GM23248 (cell line): Measurements from ENCODE around the gene PTPRD. TPM values are rescaled to one million over a fixed set of nuclear protein-coding genes. Genes with fewer than 3 reads are reported as not detected.
"Not testable (repeated sequence)": the region's sequence is repeated elsewhere in the genome, so short reads cannot be mapped to it uniquely, and the experiment has no call there.

Experiments
- DNase-seq: peaks from one replicate; pipeline ENCODE4 v3.0.0-alpha.2; 2015
- H2AFZ ChIP-seq: fragments of 200-600 bp; sonication (generic); 2 replicates; pipeline ENCODE4 v1.6.1; 2016; ENCODE audit warnings: antibody characterized with exemption
- H3F3A ChIP-seq: fragments of 200-600 bp; sonication (generic); 2 replicates; pipeline ENCODE4 v1.6.1; 2016; ENCODE audit warnings: mild to moderate bottlenecking, antibody characterized with exemption, mixed run types; ENCODE audit not compliant: insufficient read depth
- H3K27ac ChIP-seq: fragments of 200-600 bp; sonication (generic); 2 replicates; pipeline ENCODE4 v1.5.1; 2016; ENCODE audit warnings: mild to moderate bottlenecking
- H3K27me3 ChIP-seq: fragments of 200-600 bp; sonication (generic); replicated peaks from 2 replicates; pipeline ENCODE4 v1.6.1; 2016; ENCODE audit warnings: mild to moderate bottlenecking; ENCODE audit not compliant: insufficient read depth
- H3K36me3 ChIP-seq: fragments of 200-600 bp; sonication (generic); 2 replicates; pipeline ENCODE4 v1.6.1; 2016; ENCODE audit warnings: low read depth, mild to moderate bottlenecking
- H3K4me1 ChIP-seq: fragments of 200-600 bp; sonication (generic); 2 replicates; pipeline ENCODE4 v1.6.1; 2016; ENCODE audit warnings: mild to moderate bottlenecking; ENCODE audit not compliant: insufficient read depth
- H3K4me2 ChIP-seq: fragments of 200-600 bp; sonication (generic); one replicate; pipeline ENCODE4 v1.6.1; 2016; ENCODE audit warnings: mild to moderate bottlenecking; ENCODE audit not compliant: unreplicated experiment
- H3K4me3 ChIP-seq: fragments of 200-600 bp; sonication (generic); 2 replicates; pipeline ENCODE4 v1.5.1; 2016; ENCODE audit warnings: mild to moderate bottlenecking
- H3K79me2 ChIP-seq: fragments of 200-600 bp; sonication (generic); 2 replicates; pipeline ENCODE4 v1.6.1; 2016; ENCODE audit warnings: mild to moderate bottlenecking; ENCODE audit not compliant: insufficient read depth
- H3K9ac ChIP-seq: fragments of 200-600 bp; sonication (generic); 2 replicates; pipeline ENCODE4 v1.6.1; 2016; ENCODE audit warnings: mild to moderate bottlenecking
- H3K9me2 ChIP-seq: fragments of 200-600 bp; sonication (generic); 2 replicates; pipeline ENCODE4 v1.6.1; 2016; ENCODE audit warnings: mixed run types, mild to moderate bottlenecking, moderate library complexity; ENCODE audit not compliant: insufficient read depth
- H3K9me3 ChIP-seq: fragments of 200-600 bp; sonication (generic); one replicate; pipeline ENCODE4 v1.6.1; 2017; ENCODE audit warnings: low read depth
- H4K20me1 ChIP-seq: fragments of 200-600 bp; sonication (generic); 2 replicates; pipeline ENCODE4 v1.6.0; 2016; ENCODE audit not compliant: insufficient read depth
- EZH2 ChIP-seq: fragments of 200-600 bp; sonication (generic); IDR thresholded peaks from 2 replicates; pipeline ENCODE4 v1.6.1; 2018; ENCODE audit warnings: antibody characterized with exemption, mild to moderate bottlenecking; ENCODE audit not compliant: insufficient read depth, poor library complexity, severe bottlenecking
- EZH2phosphoT487 ChIP-seq: fragments of 200-600 bp; sonication (generic); IDR thresholded peaks from 2 replicates; pipeline ENCODE4 v1.6.1; 2018; ENCODE audit warnings: antibody characterized with exemption, moderate library complexity, mild to moderate bottlenecking, low read depth; ENCODE audit not compliant: insufficient read depth
- WGBS, 2 experiments: methylation state at CpG; one replicate each; pipeline ENCODE4 v1.1.6; 2015 to 2017; ENCODE audit warnings: low lambda C conversion rate in 2 of 2, low coverage in 1 of 2; ENCODE audit errors: missing lambda C conversion rate in 2 of 2; 5-methylcytosine and 5-hydroxymethylcytosine counted together
- in situ Hi-C: fragments of 300-500 bp; cut with MboI; formaldehyde crosslinking; loops from 2 replicates; pipeline ENCODE4 v1.15.0; 2020
- polyA plus RNA-seq: library from polyadenylated mRNA; unstranded; fragments of >200 nt; fragmentation: Nextera tagmentation; extraction: Ambion mirVana; gene quantifications from 2 replicates; pipeline ENCODE4 v1.2.1, GENCODE V29; 2016
- total RNA-seq: library from RNA; depleted of rRNA; stranded (reverse); fragments of >200 nt; shearing (Covaris generic); gene quantifications from 2 replicates; pipeline ENCODE4 v1.2.3, GENCODE V29; 2014

Gene PTPRD
- total and polyA plus RNA-seq, 2 experiments from 2014 or later: 0.05 TPM; not detected in 1

GRCh38 chr9:10488937-10489336 is 123.9 kb downstream of the PTPRD start:
- no peak overlapping the region for H3K9ac ChIP-seq
- H3K27me3 ChIP-seq: no peaks in the 10 kb centered on the region
- H4K20me1 ChIP-seq: no peaks in the 10 kb centered on the region
- H3K27ac ChIP-seq: no peak overlapping the region
- WGBS, 2 experiments: 20 to 25% methylated on average over 4 of the region's 4 CpGs
- no peak overlapping the region for H2AFZ ChIP-seq
- TF ChIP-seq EZH2phosphoT487 (no peak), EZH2 (no peak)
- no peaks in the 10 kb centered on the region for H3K79me2 ChIP-seq
- H3K9me2 ChIP-seq: no peaks in the 10 kb centered on the region
- in situ Hi-C loops: no loop called here
- DNase-seq: no peak
- H3K9me3 ChIP-seq: no peaks in the 10 kb centered on the region
- H3K4me2 ChIP-seq: no peak overlapping the region
- H3K4me3 ChIP-seq: no peak overlapping the region
- H3K4me1 ChIP-seq: no peaks in the 10 kb centered on the region
- H3K36me3 ChIP-seq: no peaks in the 10 kb centered on the region
- no peaks in the 10 kb centered on the region for H3F3A ChIP-seq

GRCh38 chr9:10479172-10479571 is 133.6 kb downstream of the PTPRD start:
- H3K36me3 ChIP-seq: no peaks in the 10 kb centered on the region
- H2AFZ ChIP-seq: no peak overlapping the region
- in situ Hi-C loops: no loop called here
- peak; percentile 0 for DNase-seq
- H3K9ac ChIP-seq: no peak overlapping the region
- WGBS, 2 experiments: 26 to 31% methylated on average over 3 of the region's 3 CpGs
- no peaks in the 10 kb centered on the region for H4K20me1 ChIP-seq
- H3K27me3 ChIP-seq: no peaks in the 10 kb centered on the region
- H3K4me1 ChIP-seq: no peaks in the 10 kb centered on the region
- H3K9me3 ChIP-seq: no peaks in the 10 kb centered on the region
- H3K79me2 ChIP-seq: no peaks in the 10 kb centered on the region
- TF ChIP-seq EZH2phosphoT487 (no peak), EZH2 (no peak)
- H3K27ac ChIP-seq: no peak overlapping the region
- H3K4me2 ChIP-seq: no peak overlapping the region
- H3K4me3 ChIP-seq: no peak overlapping the region
- H3F3A ChIP-seq: no peaks in the 10 kb centered on the region
- no peaks in the 10 kb centered on the region for H3K9me2 ChIP-seq

GRCh38 chr9:10449201-10449617 is 163.6 kb downstream of the PTPRD start:
- DNase-seq, H3K4me1 ChIP-seq, H3K27me3 ChIP-seq, H2AFZ ChIP-seq, in situ Hi-C loops, H3F3A ChIP-seq, H3K27ac ChIP-seq, H3K4me3 ChIP-seq, H3K36me3 ChIP-seq, H3K79me2 ChIP-seq, H3K9ac ChIP-seq, H4K20me1 ChIP-seq, H3K4me2 ChIP-seq, H3K9me2 ChIP-seq: not testable (repeated sequence)
- H3K9me3 ChIP-seq: peaks cover 10% of the 10 kb centered on the region
- WGBS, 2 experiments: 75 to 81% methylated on average over 17 to 28 of the region's 28 CpGs

GRCh38 chr9:10447036-10447435 is 165.8 kb downstream of the PTPRD start:
- in situ Hi-C loops: no loop called here
- Histone ChIP-seq H3K36me3 (no peaks in the 10 kb centered on the region), H3K27ac (no peak overlapping the region), H3F3A (no peaks in the 10 kb centered on the region), H3K9me3 (peaks cover 5% of the 10 kb centered on the region), H3K27me3 (no peaks in the 10 kb centered on the region), H4K20me1 (no peaks in the 10 kb centered on the region; the same call in 1 of the 2 replicates), H2AFZ (no peak overlapping the region), H3K4me2 (no peak overlapping the region), H3K4me3 (no peak overlapping the region), H3K9me2 (no peaks in the 10 kb centered on the region), H3K9ac (no peak overlapping the region), H3K79me2 (no peaks in the 10 kb centered on the region), H3K4me1 (no peaks in the 10 kb centered on the region)
- TF ChIP-seq EZH2phosphoT487 (no peak), EZH2 (no peak)
- DNase-seq: no peak
- 7 to 13% methylated on average over 3 of the region's 3 CpGs for WGBS, 2 experiments

- no peak overlapping the region for H3K27ac ChIP-seq
- H3K4me3 ChIP-seq: no peak overlapping the region
- in situ Hi-C loops: no loop called here
- TF ChIP-seq EZH2 (no peak), EZH2phosphoT487 (no peak)
- no peak for DNase-seq
- no peaks in the 10 kb centered on the region for H3K9me2 ChIP-seq
- no peak overlapping the region for H3K4me2 ChIP-seq
- H3K36me3 ChIP-seq: no peaks in the 10 kb centered on the region
- no peaks in the 10 kb centered on the region for H3K4me1 ChIP-seq
- H3K27me3 ChIP-seq: no peaks in the 10 kb centered on the region
- H3K9ac ChIP-seq: no peak overlapping the region
- H3F3A ChIP-seq: no peaks in the 10 kb centered on the region
- peaks cover 8% of the 10 kb centered on the region for H3K9me3 ChIP-seq
- no peaks in the 10 kb centered on the region for H3K79me2 ChIP-seq
- H4K20me1 ChIP-seq: no peaks in the 10 kb centered on the region; the same call in 1 of the 2 replicates
- H2AFZ ChIP-seq: no peak overlapping the region
These were observed 169.0 kb downstream of the PTPRD start for GRCh38 chr9:10443868-10444204.
